HepG2 (cell line): ENCODE data around the gene TMEM38B. TPM values are rescaled to one million over a fixed set of nuclear protein-coding genes. Genes with fewer than 3 reads are reported as not detected.

Experiments used
- DNMT1 ChIP-seq: sonication (generic); formaldehyde crosslinking; IDR thresholded peaks from 2 replicates; pipeline ENCODE4 v1.5.1; 2020; ENCODE audit warnings: mild to moderate bottlenecking, missing genetic modification reagents
- HNRNPH1 ChIP-seq: fragments of 200-400 bp; formaldehyde crosslinking; optimal IDR thresholded peaks from 2 replicates; pipeline ENCODE3; 2017; ENCODE audit warnings: mild to moderate bottlenecking, low read depth, low read length
- HOXA5 ChIP-seq: sonication (generic); formaldehyde crosslinking; IDR thresholded peaks from 2 replicates; pipeline ENCODE4 v1.4.0; 2020; ENCODE audit warnings: missing genetic modification reagents
- RCOR2 ChIP-seq: IDR thresholded peaks from 2 replicates; pipeline ENCODE4 v1.6.1; 2016; ENCODE audit warnings: missing biosample characterization, missing genetic modification reagents
- SAFB2 ChIP-seq: sonication (generic); formaldehyde crosslinking; IDR thresholded peaks from 2 replicates; pipeline ENCODE4 v1.5.1; 2020; ENCODE audit warnings: missing genetic modification reagents, low read depth, mild to moderate bottlenecking, borderline replicate concordance
- SMAD9 ChIP-seq: sonication (generic); formaldehyde crosslinking; IDR thresholded peaks from 2 replicates; pipeline ENCODE4 v1.5.1; 2020; ENCODE audit warnings: mild to moderate bottlenecking, missing genetic modification reagents
- ZFY ChIP-seq: sonication (generic); formaldehyde crosslinking; IDR thresholded peaks from 2 replicates; pipeline ENCODE4 v1.4.0; 2020; ENCODE audit warnings: missing genetic modification reagents
- ZHX1 ChIP-seq: sonication (generic); formaldehyde crosslinking; IDR thresholded peaks from 2 replicates; pipeline ENCODE4 v1.8.1; 2022; ENCODE audit warnings: low read depth, mild to moderate bottlenecking, missing genetic modification reagents
- ZNF142 ChIP-seq: sonication (generic); formaldehyde crosslinking; IDR thresholded peaks from 2 replicates; pipeline ENCODE4 v1.4.0; 2020; ENCODE audit warnings: missing genetic modification reagents
- ZNF446 ChIP-seq: sonication (generic); formaldehyde crosslinking; IDR thresholded peaks from 2 replicates; pipeline ENCODE4 v1.5.0; 2020; ENCODE audit warnings: mild to moderate bottlenecking, missing genetic modification reagents
- ZNF7 ChIP-seq: IDR thresholded peaks from 2 replicates; pipeline ENCODE4 v1.6.1; 2016; ENCODE audit warnings: missing biosample characterization, missing genetic modification reagents
- polyA plus RNA-seq, 8 experiments: library from polyadenylated mRNA; depleted of rRNA in 3 of 8; stranded (reverse) in 7 of 8; unstranded in 1 of 8; fragments of >200 nt; fragmentation: Illumina TruSeq in 4 of 8; extraction: Trizol in 4 of 8; gene quantifications; 2 replicates each; pipeline versions ENCODE4 v1.2.1 to v1.2.3, GENCODE V29; 2011 to 2016; ENCODE audit warnings: low read depth in 4 of 8, missing spikeins in 1 of 8, mixed read lengths in 1 of 8; ENCODE audit not compliant: insufficient read depth in 1 of 8
- total RNA-seq, 5 experiments: library from RNA; depleted of rRNA; stranded (reverse); fragments of >200 nt; fragmentation: Illumina TruSeq; extraction: Trizol; gene quantifications; 2 replicates each; pipeline ENCODE4 v1.2.3, GENCODE V29; 2016; ENCODE audit warnings: low read depth in 1 of 5
- TF ChIP-seq, protein P1 (sequence below): fragments of 450-650 bp; IDR thresholded peaks from 2 replicates; pipeline ENCODE4 v1.6.1; 2017; ENCODE audit warnings: mild to moderate bottlenecking
- TF ChIP-seq, protein P2 (sequence below): sonication (generic); formaldehyde crosslinking; conservative IDR thresholded peaks from 2 replicates; pipeline ENCODE4 v1.4.0; 2020; ENCODE audit warnings: missing genetic modification reagents
- TF ChIP-seq, protein P3 (sequence below): sonication (generic); formaldehyde crosslinking; IDR thresholded peaks from 2 replicates; pipeline ENCODE4 v1.4.0; 2020; ENCODE audit warnings: missing genetic modification reagents

TMEM38B gene
- total and polyA plus RNA-seq, 2 of the 13 experiments (the other 11 are each of a cell fraction or from before 2014, with no cell fraction given): 13.4 to 32.4 TPM

DNA sequence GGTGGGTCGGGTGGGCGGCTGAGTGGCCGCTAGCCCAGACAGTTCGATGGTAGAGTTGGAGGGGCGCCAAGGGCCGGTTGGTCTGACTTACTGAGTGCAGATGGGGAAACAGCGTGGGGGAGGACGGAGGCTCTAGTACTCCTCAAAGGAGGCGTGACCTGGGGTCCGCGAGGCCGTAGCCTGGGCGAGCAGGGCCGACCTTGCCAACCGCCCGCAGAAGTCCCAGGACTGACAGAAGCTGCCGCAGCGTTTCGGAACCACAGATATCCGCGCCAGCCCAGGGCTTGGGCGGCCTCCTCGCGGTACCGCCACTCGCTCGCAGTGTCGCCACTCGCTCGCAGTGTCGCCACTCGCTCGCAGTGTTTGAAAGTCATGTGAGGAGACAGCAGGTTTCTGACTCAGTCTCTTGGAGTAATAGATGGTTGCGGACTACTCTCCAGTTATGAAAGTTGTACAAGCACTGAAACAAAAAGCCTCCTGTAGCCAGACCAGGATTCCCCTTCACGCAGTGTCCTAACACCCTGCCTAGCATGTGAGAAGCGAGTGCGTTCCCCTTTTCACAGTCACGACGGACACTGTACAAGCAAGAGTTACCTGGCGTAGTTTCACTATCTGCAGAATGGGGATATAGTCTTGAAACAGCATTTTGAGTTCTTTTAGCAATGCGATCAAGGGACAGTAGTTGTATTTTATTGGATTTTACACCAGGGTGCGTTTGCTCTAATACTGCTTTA, 674 bp downstream of the TMEM38B start (continued):
- TF ChIP-seq ZNF142: peak; percentile 77; the same call in 1 of the 2 replicates
- TF ChIP-seq, protein P1, sequence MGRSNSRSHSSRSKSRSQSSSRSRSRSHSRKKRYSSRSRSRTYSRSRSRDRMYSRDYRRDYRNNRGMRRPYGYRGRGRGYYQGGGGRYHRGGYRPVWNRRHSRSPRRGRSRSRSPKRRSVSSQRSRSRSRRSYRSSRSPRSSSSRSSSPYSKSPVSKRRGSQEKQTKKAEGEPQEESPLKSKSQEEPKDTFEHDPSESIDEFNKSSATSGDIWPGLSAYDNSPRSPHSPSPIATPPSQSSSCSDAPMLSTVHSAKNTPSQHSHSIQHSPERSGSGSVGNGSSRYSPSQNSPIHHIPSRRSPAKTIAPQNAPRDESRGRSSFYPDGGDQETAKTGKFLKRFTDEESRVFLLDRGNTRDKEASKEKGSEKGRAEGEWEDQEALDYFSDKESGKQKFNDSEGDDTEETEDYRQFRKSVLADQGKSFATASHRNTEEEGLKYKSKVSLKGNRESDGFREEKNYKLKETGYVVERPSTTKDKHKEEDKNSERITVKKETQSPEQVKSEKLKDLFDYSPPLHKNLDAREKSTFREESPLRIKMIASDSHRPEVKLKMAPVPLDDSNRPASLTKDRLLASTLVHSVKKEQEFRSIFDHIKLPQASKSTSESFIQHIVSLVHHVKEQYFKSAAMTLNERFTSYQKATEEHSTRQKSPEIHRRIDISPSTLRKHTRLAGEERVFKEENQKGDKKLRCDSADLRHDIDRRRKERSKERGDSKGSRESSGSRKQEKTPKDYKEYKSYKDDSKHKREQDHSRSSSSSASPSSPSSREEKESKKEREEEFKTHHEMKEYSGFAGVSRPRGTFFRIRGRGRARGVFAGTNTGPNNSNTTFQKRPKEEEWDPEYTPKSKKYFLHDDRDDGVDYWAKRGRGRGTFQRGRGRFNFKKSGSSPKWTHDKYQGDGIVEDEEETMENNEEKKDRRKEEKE: no peak
- no peak for TF ChIP-seq DNMT1 (CRISPR knock-in tag)
- TF ChIP-seq ZHX1 (CRISPR knock-in tag): 0 out of 2 replicates have a peak, but pooled peaks have one; percentile 39
- no peak for TF ChIP-seq HNRNPH1
- no peak for TF ChIP-seq SMAD9
- TF ChIP-seq, protein P2, sequence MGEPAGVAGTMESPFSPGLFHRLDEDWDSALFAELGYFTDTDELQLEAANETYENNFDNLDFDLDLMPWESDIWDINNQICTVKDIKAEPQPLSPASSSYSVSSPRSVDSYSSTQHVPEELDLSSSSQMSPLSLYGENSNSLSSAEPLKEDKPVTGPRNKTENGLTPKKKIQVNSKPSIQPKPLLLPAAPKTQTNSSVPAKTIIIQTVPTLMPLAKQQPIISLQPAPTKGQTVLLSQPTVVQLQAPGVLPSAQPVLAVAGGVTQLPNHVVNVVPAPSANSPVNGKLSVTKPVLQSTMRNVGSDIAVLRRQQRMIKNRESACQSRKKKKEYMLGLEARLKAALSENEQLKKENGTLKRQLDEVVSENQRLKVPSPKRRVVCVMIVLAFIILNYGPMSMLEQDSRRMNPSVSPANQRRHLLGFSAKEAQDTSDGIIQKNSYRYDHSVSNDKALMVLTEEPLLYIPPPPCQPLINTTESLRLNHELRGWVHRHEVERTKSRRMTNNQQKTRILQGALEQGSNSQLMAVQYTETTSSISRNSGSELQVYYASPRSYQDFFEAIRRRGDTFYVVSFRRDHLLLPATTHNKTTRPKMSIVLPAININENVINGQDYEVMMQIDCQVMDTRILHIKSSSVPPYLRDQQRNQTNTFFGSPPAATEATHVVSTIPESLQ (CRISPR knock-in tag): no peak
- peak; percentile 72 for TF ChIP-seq ZFY (CRISPR knock-in tag)
- TF ChIP-seq HOXA5 (CRISPR knock-in tag): peak; percentile 57; the same call in 1 of the 2 replicates
- TF ChIP-seq ZNF446 (CRISPR knock-in tag): no peak
- no peak for TF ChIP-seq SAFB2 (CRISPR knock-in tag)
- no peak for TF ChIP-seq RCOR2 (CRISPR knock-in tag)
- TF ChIP-seq ZNF7 (CRISPR knock-in tag): no peak
- TF ChIP-seq, protein P3, sequence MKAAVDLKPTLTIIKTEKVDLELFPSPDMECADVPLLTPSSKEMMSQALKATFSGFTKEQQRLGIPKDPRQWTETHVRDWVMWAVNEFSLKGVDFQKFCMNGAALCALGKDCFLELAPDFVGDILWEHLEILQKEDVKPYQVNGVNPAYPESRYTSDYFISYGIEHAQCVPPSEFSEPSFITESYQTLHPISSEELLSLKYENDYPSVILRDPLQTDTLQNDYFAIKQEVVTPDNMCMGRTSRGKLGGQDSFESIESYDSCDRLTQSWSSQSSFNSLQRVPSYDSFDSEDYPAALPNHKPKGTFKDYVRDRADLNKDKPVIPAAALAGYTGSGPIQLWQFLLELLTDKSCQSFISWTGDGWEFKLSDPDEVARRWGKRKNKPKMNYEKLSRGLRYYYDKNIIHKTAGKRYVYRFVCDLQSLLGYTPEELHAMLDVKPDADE (CRISPR knock-in tag): no peak
